GM21381 (cell line): ENCODE measurements around the gene CMBL.
"Not testable (repeated sequence)": the region's sequence is repeated elsewhere in the genome, so short reads cannot be mapped to it uniquely, and the experiment has no call there.

ENCODE experiments used
- ATAC-seq: cut with Tn5 transposase; IDR thresholded peaks from one replicate; pipeline ENCODE4 v1.9.1; 2021; ENCODE audit warnings: mild to moderate bottlenecking, moderate library complexity; ENCODE audit not compliant: unreplicated experiment

CMBL gene

DNA sequence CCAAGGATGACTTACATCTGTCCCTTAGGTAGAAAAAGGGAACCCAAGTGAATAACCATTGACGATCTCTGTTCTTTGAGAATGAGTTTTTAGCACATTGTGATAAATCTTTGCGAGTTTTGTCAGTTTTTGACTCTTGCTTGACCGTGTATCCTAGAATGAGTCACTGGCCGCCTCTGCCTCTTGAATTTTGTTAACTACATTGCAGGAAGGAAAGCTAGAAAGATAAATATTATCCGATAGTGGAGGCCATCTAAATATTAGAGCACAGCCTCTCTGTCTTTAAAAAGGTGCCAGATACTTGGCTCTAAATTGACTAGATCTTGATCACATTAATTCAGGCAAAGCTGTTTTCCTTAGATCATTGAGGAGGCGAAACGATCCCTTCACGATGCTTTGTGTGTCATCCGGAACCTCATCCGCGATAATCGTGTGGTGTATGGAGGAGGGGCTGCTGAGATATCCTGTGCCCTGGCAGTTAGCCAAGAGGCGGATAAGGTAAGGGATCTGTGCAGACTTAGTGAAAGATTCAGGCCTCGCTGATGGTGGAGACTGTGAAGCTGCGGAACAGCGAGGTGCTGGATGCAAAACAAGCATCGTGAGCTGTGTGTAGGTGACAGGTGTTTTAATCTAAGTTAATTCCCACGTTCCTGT, 45.5 kb downstream of the CMBL start:
- no peak for ATAC-seq

GRCh38 chr5:10261065-10261464, 46.6 kb downstream of the CMBL start:
- ATAC-seq = no peak

- ATAC-seq = no peak
Observed at GRCh38 chr5:10259899-10260298, 47.8 kb downstream of the CMBL start.

DNA sequence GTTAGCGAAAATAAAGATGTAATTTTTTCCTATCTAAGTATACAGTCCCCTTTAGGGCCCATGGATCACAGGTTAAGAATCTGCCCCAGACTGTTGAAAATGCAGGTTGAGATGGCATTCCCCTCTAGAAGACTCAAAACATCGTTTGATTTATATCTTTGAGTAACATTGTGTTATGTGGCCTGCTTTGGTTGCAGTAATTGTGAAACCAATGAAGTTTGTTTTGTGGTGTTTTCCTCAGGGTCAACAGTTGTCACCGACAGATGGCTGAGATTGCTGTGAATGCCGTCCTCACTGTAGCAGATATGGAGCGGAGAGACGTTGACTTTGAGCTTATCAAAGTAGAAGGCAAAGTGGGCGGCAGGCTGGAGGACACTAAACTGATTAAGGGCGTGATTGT, 49.8 kb downstream of the CMBL start:
- no peak for ATAC-seq

GRCh38 chr5:10254686-10255085, 53.0 kb downstream of the CMBL start:
- no peak for ATAC-seq

DNA sequence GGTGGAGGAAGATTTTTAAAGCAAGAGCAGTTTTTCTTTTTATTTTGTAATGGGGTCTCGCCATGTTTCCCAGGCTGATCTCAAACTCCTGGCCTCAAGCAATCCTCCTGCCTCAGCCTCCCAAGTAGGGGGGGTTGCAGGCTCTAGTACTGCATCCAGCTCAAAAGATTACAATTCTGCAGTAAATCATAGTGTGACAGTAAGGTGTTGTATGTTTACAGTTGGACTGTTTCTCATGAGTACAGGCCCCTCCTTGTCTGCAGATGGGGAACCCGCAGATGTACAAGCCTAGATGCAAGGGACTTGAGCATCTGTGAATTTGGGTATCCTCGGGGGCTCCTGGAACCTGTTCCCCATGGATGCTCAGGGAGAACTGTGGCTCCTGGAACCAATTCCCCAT, 54.3 kb downstream of the CMBL start:
- ATAC-seq = no peak

DNA sequence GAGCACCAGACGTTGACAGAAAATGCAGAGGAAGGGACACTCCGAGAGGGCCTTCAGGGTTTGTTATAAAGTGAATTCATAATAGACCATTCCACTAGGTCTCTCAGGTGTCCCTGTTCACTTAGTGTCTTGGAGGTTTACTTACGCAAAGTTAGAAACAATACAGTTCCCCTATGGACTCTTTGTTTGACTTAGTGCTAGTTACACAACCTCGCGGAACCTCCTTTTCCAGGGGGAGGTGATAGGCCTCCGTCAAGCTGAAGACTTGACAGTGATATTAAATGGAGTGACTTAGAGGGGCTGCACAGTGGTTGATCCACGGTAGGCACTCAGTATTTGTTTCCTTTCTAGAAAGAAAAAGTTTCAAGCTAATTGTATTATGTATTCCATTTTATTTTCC, 56.3 kb downstream of the CMBL start:
- ATAC-seq = no peak

GRCh38 chr5:10250806-10251276, 56.9 kb downstream of the CMBL start:
- peak; percentile 8 for ATAC-seq

DNA sequence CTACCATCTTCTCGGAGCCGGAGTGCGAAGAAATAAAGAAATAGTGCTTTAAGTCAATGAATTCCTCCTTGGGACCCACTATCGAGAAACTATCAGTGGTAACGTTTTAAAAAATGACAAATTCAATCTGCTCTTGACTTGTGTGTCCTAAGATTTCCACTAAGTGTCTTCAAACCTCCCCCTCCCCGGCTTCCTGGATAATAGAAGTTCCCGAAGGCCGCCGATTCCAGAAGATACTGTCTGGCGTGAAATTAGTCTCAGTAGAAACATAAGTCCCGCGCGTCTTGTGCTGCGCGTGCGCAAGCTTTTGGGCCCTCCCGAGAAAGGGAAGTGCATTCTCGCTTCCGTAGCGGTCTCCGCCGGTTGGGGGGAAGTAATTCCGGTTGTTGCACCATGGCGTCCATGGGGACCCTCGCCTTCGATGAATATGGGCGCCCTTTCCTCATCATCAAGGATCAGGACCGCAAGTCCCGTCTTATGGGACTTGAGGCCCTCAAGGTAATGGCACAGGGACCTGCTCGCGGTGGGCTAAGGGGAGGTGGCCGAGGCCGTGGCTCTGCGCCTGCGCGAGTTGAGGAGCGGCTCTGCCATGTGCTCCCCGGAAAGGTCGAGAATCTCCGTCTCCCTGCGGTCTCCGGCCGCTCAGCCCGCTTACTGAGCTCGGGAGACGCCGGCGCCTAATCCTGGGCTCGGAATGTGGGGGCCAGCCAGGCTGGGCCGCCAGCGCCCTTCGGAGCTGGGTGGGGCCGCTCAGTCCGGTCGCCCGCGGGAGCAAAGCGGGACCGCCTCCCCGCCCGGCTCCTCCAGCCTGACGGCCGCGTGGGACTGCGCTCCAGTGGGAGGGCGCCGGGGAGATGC, 57.5 kb downstream of the CMBL start, which contains the start of gene CCT5:
CCT5 (plus strand) TSS at position 333 of the 858 bp plus-strand sequence; CDS start at position 394, 61 bp downstream.
- ATAC-seq = peak; percentile 83

GRCh38 chr5:10248378-10249260, 59.1 kb downstream of the CMBL start:
- ATAC-seq = no peak

GRCh38 chr5:10247217-10247616, 60.5 kb downstream of the CMBL start:
- not testable (repeated sequence) for ATAC-seq

GRCh38 chr5:10246761-10247160, 60.9 kb downstream of the CMBL start:
- ATAC-seq = no peak

- no peak for ATAC-seq
Observed at GRCh38 chr5:10244342-10244944, 63.3 kb downstream of the CMBL start.

DNA sequence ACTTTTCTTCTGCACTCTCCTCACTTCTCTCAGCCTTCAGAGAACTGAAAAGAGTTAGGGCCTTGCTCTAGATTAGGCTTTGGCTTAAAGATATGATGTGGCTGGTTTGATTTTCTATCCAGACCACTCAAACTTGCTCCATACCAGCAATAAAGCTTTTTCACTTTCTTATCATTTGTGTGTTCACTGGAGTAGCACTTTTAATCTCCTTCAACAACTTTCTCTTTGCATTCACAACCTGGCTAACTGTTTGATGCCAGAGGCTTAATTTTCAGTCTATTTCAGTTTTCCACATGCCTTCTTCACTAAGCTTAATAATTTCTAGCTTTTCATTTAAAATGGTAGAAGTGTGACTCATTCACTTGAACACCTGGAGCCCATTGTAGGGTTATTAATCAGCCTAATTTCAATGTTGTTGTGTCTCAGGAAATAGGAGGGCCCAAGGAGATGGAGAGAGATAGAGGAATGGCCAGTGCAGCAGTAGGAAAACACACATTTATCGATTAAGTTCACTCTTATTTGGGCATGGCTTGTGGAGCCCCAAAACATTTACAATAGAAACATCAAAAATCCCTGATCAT, 64.0 kb downstream of the CMBL start:
- no peak for ATAC-seq

- no peak for ATAC-seq
Observed at GRCh38 chr5:10235350-10235749, 72.4 kb downstream of the CMBL start.

- ATAC-seq = no peak
Observed at GRCh38 chr5:10233505-10233904, 74.2 kb downstream of the CMBL start.

DNA sequence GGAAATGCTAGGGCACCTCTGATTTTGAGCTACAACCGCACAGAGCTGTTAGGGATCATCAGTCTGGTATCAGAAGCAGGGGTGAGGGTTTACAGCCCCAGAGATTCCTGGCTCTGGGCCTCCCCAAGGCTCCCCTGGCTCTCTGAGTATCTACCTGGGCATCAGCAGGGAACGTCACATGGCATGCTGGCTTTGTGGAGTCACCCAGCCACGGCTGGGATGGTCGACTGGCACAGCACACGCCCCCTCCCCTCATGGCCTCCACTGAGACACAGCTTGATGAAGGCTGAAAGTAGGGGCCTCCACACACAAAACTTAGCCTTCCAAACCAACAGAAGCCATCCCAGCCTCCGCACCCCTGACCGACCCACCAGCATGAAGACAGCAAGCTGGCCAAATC, 74.7 kb downstream of the CMBL start:
- no peak for ATAC-seq

DNA sequence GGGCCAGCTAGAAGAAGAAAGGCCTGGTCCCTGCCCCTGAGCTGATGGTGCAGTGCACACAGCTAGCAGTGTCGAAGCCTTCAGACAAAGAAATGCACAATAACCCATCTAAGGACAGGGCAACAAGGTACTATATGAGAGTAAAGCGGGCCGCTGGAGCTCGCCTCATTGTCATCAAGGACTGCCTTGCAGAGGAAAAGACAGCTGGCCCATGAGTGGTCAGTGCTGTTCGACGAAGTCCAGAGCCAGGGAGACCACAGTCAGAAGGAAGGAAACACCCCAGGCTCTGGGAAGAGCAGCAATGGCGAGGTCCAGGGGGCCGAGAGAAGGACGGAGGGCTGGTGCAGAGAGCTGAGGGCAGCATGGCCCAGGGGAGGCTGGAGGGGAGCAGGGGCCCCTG, 75.3 kb downstream of the CMBL start:
- no peak for ATAC-seq

- no peak for ATAC-seq
Observed at GRCh38 chr5:10229306-10230048, 78.2 kb downstream of the CMBL start.

DNA sequence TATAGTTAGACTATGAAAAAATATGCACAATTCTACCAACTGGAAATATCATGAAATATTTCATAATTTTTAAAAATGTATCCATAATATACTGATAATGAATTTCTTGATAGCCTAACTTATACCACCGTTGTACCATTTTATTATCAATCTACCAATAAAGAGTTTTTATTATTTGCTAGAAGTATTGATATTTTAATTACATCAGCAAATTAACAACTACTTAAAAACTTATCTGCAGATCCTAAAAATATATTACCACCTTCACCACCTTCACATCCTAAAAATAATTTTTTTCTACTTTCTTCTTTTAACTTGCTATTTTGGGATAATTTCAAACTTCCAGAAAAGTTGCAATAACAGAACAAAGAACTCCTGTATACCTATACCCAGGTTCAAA, 79.4 kb downstream of the CMBL start:
- no peak for ATAC-seq
